HCT116 (cell line): ENCODE measurements around the gene UPF2. TPM values are rescaled to one million over a fixed set of nuclear protein-coding genes. Genes with fewer than 3 reads are reported as not detected.

Experiments used
- ATAC-seq: fragments of 200-7000 bp; cut with Tn5 transposase; 2 replicates; pipeline ENCODE4 v1.9.1; 2020; ENCODE audit warnings: mild to moderate bottlenecking, moderate library complexity
- BruUV-seq: library from RNA; stranded (reverse); fragments of 400-500 nt; replicated peaks from 2 replicates; lab custom pipeline; 2021; lab: Mats Ljungman, UMichigan
- CTCF ChIA-PET: fragments of 300-600 bp; sonication (Branson Sonifier 250); formaldehyde crosslinking; loops from one replicate; lab custom pipeline; 2021; ENCODE audit warnings: antibody characterized with exemption; lab: Charles Lee
- POLR2A ChIA-PET: fragments of 300-600, 350-600 bp; sonication (Branson Sonifier 250); formaldehyde crosslinking; loops from one replicate; lab custom pipeline; 2021; ENCODE audit warnings: antibody characterized with exemption; lab: Charles Lee
- RAD21 ChIA-PET, 2 experiments: fragments of 300-600 bp; sonication (Branson Sonifier 250); formaldehyde crosslinking; loops; one replicate each; lab custom pipeline; 2023; ENCODE audit warnings: low total read pairs in 2 of 2; ENCODE audit not compliant: uncharacterized antibody in 2 of 2, unreplicated experiment in 2 of 2, low non-redundant PET in 1 of 2; lab: Charles Lee
- DNase-seq: peaks from one replicate; pipeline ENCODE4 v3.0.0-alpha.2; 2010; ENCODE audit warnings: low read depth, low spot score
- H2AFZ ChIP-seq: fragments of 200-600 bp; shearing (Covaris generic), sonication (generic); 2 replicates; pipeline ENCODE4 v1.6.1; 2017; ENCODE audit warnings: low read depth, mixed run types, mixed read lengths, antibody characterized with exemption, low read length; ENCODE audit not compliant: poor library complexity, severe bottlenecking
- H3K27ac ChIP-seq: 2 replicates; pipeline ENCODE4 v1.5.1; 2012; ENCODE audit warnings: low read depth, low read length
- H3K27me3 ChIP-seq: fragments of 200-600 bp; sonication (generic); 2 replicates; pipeline ENCODE4 v1.6.1; 2016; ENCODE audit warnings: mixed run types, low read length, mixed read lengths; ENCODE audit not compliant: insufficient read depth
- H3K36me3 ChIP-seq, 2 experiments: fragments of 200-500 bp in 1 of 2; fragments of 200-600 bp in 1 of 2; sonication (Bioruptor generic) in 1 of 2; sonication (generic) in 1 of 2; 2 replicates each; pipeline versions ENCODE4 v1.5.1 to v1.6.1; 2014 to 2016; ENCODE audit warnings: low read length in 2 of 2, inconsistent platforms in 1 of 2, mixed read lengths in 1 of 2, mixed run types in 1 of 2; ENCODE audit not compliant: insufficient read depth in 2 of 2, control insufficient read depth in 1 of 2
- H3K4me1 ChIP-seq, 2 experiments: fragments of 200-600 bp in 1 of 2; sonication (generic) in 1 of 2; 2 replicates each; pipeline versions ENCODE4 v1.5.1 to v1.6.1; 2012 to 2017; ENCODE audit warnings: low read length in 2 of 2, inconsistent platforms in 1 of 2, mild to moderate bottlenecking in 1 of 2, mixed read lengths in 1 of 2, mixed run types in 1 of 2, moderate library complexity in 1 of 2; ENCODE audit not compliant: insufficient read depth in 2 of 2, control insufficient read depth in 1 of 2
- H3K4me2 ChIP-seq: fragments of 200-600 bp; sonication (generic); 2 replicates; pipeline ENCODE4 v1.6.1; 2017; ENCODE audit warnings: mixed run types, low read length, mixed read lengths
- H3K4me3 ChIP-seq, 2 experiments: fragments of 200-600 bp in 1 of 2; sonication (generic) in 1 of 2; replicated peaks in 1 of 2; 2 replicates each; pipeline ENCODE4 v1.5.1; 2011 to 2016; ENCODE audit warnings: low read length in 2 of 2, control low read depth in 1 of 2, low read depth in 1 of 2, mild to moderate bottlenecking in 1 of 2, mixed read lengths in 1 of 2, mixed run types in 1 of 2
- H3K79me2 ChIP-seq: fragments of 200-600 bp; sonication (generic); 2 replicates; pipeline ENCODE4 v1.6.1; 2017; ENCODE audit warnings: mild to moderate bottlenecking, mixed run types, low read length, moderate library complexity, mixed read lengths; ENCODE audit not compliant: insufficient read depth
- H3K9ac ChIP-seq: fragments of 200-600 bp; sonication (generic); 2 replicates; pipeline ENCODE4 v1.6.1; 2016; ENCODE audit warnings: low read length, mixed read lengths
- H3K9me2 ChIP-seq: fragments of 200-600 bp; sonication (generic), shearing (Covaris generic); 2 replicates; pipeline ENCODE4 v1.6.1; 2017; ENCODE audit warnings: mixed run types, mild to moderate bottlenecking, moderate library complexity; ENCODE audit not compliant: insufficient read depth
- H3K9me3 ChIP-seq, 2 experiments: fragments of 200-500 bp in 1 of 2; fragments of 200-600 bp in 1 of 2; sonication (Bioruptor generic) in 1 of 2; sonication (generic) in 1 of 2; 2 replicates each; pipeline ENCODE4 v1.6.1; 2014 to 2017; ENCODE audit warnings: low read length in 2 of 2, mixed read lengths in 2 of 2, inconsistent platforms in 1 of 2, low read depth in 1 of 2, mild to moderate bottlenecking in 1 of 2, mixed run types in 1 of 2, moderate library complexity in 1 of 2; ENCODE audit not compliant: control insufficient read depth in 1 of 2, insufficient read depth in 1 of 2
- H4K20me1 ChIP-seq: fragments of 200-600 bp; sonication (generic), shearing (Covaris generic); 2 replicates; pipeline ENCODE4 v1.6.1; 2017; ENCODE audit warnings: mixed run types, mild to moderate bottlenecking, moderate library complexity; ENCODE audit not compliant: insufficient read depth
- ATF3 ChIP-seq: IDR thresholded peaks from 2 replicates; pipeline ENCODE4 v1.6.1; 2012
- CBX3 ChIP-seq: IDR thresholded peaks from 2 replicates; pipeline ENCODE4 v1.6.1; 2012; ENCODE audit warnings: low read depth
- CTCF ChIP-seq, 3 experiments: fragments of 200-600 bp in 1 of 3; sonication (generic) in 1 of 3; IDR thresholded peaks in 2 of 3; conservative IDR thresholded peaks in 1 of 3; 2 replicates each; pipeline ENCODE4 v1.5.1; 2012 to 2017; ENCODE audit warnings: low read depth in 2 of 3, low read length in 2 of 3, antibody characterized with exemption in 1 of 3, borderline replicate concordance in 1 of 3, control low read depth in 1 of 3, mild to moderate bottlenecking in 1 of 3, mixed read lengths in 1 of 3, mixed run types in 1 of 3, moderate library complexity in 1 of 3; ENCODE audit not compliant: insufficient read depth in 1 of 3
- EGR1 ChIP-seq: IDR thresholded peaks from 2 replicates; pipeline ENCODE4 v1.6.1; 2012; ENCODE audit warnings: low read depth
- EZH2phosphoT487 ChIP-seq: fragments of 200-600 bp; IDR thresholded peaks from 2 replicates; pipeline ENCODE4 v1.6.1; 2018; ENCODE audit warnings: antibody characterized with exemption, borderline replicate concordance
- FOSL1 ChIP-seq: IDR thresholded peaks from 2 replicates; pipeline ENCODE4 v1.6.1; 2012; ENCODE audit warnings: low read depth
- MAX ChIP-seq: IDR thresholded peaks from 2 replicates; pipeline ENCODE4 v1.6.1; 2012
- POLR2AphosphoS5 ChIP-seq: IDR thresholded peaks from 2 replicates; pipeline ENCODE4 v1.6.1; 2011; ENCODE audit warnings: mild to moderate bottlenecking, low read depth, low read length, moderate library complexity
- RAD21 ChIP-seq: IDR thresholded peaks from 2 replicates; pipeline ENCODE4 v1.6.1; 2012; ENCODE audit warnings: low read depth, mild to moderate bottlenecking
- REST ChIP-seq: IDR thresholded peaks from 2 replicates; pipeline ENCODE4 v1.6.1; 2012; ENCODE audit warnings: low read depth
- SRF ChIP-seq: IDR thresholded peaks from 2 replicates; pipeline ENCODE4 v1.6.1; 2012; ENCODE audit warnings: low read depth
- ZNF274 ChIP-seq: fragments of 200-500 bp; sonication (Bioruptor generic); IDR thresholded peaks from 2 replicates; pipeline ENCODE4 v1.6.1; 2014; ENCODE audit warnings: mild to moderate bottlenecking, low read depth, low read length, inconsistent platforms
- intact Hi-C: fragments of 100-400 bp; cut with micrococcal nuclease; formaldehyde crosslinking; loops from 2 replicates; pipeline ENCODE4 v1.10.0; 2022
- total RNA-seq: library from RNA; stranded (reverse); gene quantifications from one replicate; pipeline ENCODE4 v1.2.1, GENCODE V29; 2021; ENCODE audit not compliant: unreplicated experiment

The UPF2 gene
- total RNA-seq, 1 experiment from 2014 or later, result 27.3 TPM

GRCh38 chr10:12081470-12081869 is 38.9 kb upstream of the UPF2 start (continued):
- TF ChIP-seq POLR2AphosphoS5, result no peak
- TF ChIP-seq FOSL1, result no peak
- TF ChIP-seq RAD21, result no peak
- no peak for TF ChIP-seq EZH2phosphoT487

GRCh38 chr10:12077580-12078180 is 35.1 kb upstream of the UPF2 start:
- intact Hi-C loops, result no loop called here
- ChIA-PET CTCF (no interaction called here), POLR2A (no interaction called here), RAD21 (no interaction called here)
- BruUV-seq, result no TSS peak
- Histone ChIP-seq H3K27ac (no peak overlapping the region), H3K4me1 (peaks cover 13 to 15% of the 10 kb centered on the region in 2 experiments), H3K4me2 (no peak overlapping the region), H3K9ac (no peak overlapping the region), H3K27me3 (no peaks in the 10 kb centered on the region), H3K79me2 (no peaks in the 10 kb centered on the region), H2AFZ (no peak overlapping the region), H3K9me3 (no peaks in the 10 kb centered on the region), H3K9me2 (no peaks in the 10 kb centered on the region), H3K36me3 (no peaks in the 10 kb centered on the region), H4K20me1 (no peaks in the 10 kb centered on the region), H3K4me3 (no peak overlapping the region)
- DNase-seq, result no peak
- TF ChIP-seq EGR1, result no peak
- TF ChIP-seq EZH2phosphoT487, result no peak
- no peak for TF ChIP-seq FOSL1
- no peak for ATAC-seq

GRCh38 chr10:12073526-12073925 is 30.9 kb upstream of the UPF2 start:
- Histone ChIP-seq H2AFZ (no peak overlapping the region), H4K20me1 (no peaks in the 10 kb centered on the region), H3K4me3 (no peak overlapping the region), H3K9ac (no peak overlapping the region), H3K79me2 (peaks cover 12% of the 10 kb centered on the region), H3K27me3 (no peaks in the 10 kb centered on the region), H3K9me2 (no peaks in the 10 kb centered on the region), H3K4me2 (no peak overlapping the region), H3K27ac (no peak overlapping the region), H3K36me3 (no peaks in the 10 kb centered on the region), H3K4me1 (peaks cover 9 to 28% of the 10 kb centered on the region in 2 experiments), H3K9me3 (no peaks in the 10 kb centered on the region)
- no TSS peak for BruUV-seq
- ChIA-PET CTCF (no interaction called here), POLR2A (interaction anchor here (1.2 kb wide), 1 partner anchor 31 kb away, joined by 3 read pairs; the partner anchor contains the start of gene UPF2), RAD21 (no interaction called here)
- ATAC-seq (no peak), DNase-seq (no peak)
- intact Hi-C loops, result no loop called here
- TF ChIP-seq ATF3, result no peak
- TF ChIP-seq FOSL1, result no peak
- no peak for TF ChIP-seq CBX3
- no peak for TF ChIP-seq RAD21
- no peak for TF ChIP-seq ZNF274
- no peak for TF ChIP-seq MAX
- TF ChIP-seq SRF, result no peak
- TF ChIP-seq CTCF (IDR thresholded peaks at IDR 0.05 in 2 of 3, conservative IDR thresholded peaks at IDR 0.05 in 1 of 3; ENCODE audit: borderline replicate concordance in 1 of 3, insufficient read depth in 1 of 3, low read depth in 2 of 3, low read length in 2 of 3), result no peak
- no peak for TF ChIP-seq REST
- TF ChIP-seq EZH2phosphoT487, result no peak
